Measurements from ENCODE around the gene PLA2G2D. TPM values are rescaled to one million over a fixed set of nuclear protein-coding genes. Genes with fewer than 3 reads are reported as not detected.

PLA2G2D gene
- total RNA-seq, 1 donor from 2014 or later = not detected

- H3K4me3 ChIP-seq (ENCODE audit: low read length in 3 of 3) = no peak overlapping the region
- H3K4me1 ChIP-seq (ENCODE audit: control insufficient read depth in 3 of 3, insufficient read depth in 3 of 3, low read length in 3 of 3) = no peaks in the 10 kb centered on the region
Measured at GRCh38 chr1:20080441-20081352, 38.6 kb downstream of the PLA2G2D start.

DNA sequence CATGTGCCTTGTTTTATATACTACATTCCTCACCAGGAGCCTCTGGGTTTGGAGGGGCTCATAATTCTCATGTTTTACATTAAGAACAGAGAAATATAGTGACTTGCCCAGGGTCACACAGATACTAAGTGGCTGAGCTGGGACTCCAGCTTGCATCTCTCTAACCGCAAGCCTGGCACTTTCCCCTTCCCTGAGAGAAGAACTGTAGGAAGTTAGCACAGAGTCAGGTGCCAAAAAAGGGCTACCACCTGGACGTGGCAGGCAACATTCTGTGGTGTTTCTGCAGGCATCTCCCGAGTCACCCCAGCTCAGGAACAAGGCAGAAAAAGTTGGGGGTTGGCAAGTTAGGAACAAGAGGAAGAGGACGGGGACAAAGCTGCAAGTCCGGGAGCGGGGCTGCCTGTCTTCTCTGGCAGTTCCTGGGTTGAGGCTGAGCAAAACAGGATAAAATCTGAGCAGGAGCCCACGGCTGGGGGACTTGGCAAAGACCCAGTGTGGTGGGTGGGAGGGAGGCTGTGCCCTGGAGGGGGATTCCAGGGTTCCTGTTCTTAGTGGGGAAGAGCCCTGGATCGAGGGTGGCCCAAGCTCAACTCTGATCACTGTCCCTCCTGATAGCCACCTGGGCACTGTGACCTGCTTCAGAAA is 39.6 kb downstream of the PLA2G2D start:
- Histone ChIP-seq H3K27me3 (ENCODE audit: control insufficient read depth in 3 of 3, insufficient read depth in 3 of 3, low read length in 3 of 3) (peaks cover 0 to 32% (median 30%) of the 10 kb centered on the region in 3 donors), H3K9ac (ENCODE audit: low read depth in 1 of 3, low read length in 3 of 3) (no peak overlapping the region), H3K4me1 (ENCODE audit: control insufficient read depth in 3 of 3, insufficient read depth in 3 of 3, low read length in 3 of 3) (no peaks in the 10 kb centered on the region), H3K9me3 (ENCODE audit: control insufficient read depth in 3 of 3, low read length in 3 of 3) (no peaks in the 10 kb centered on the region), H3K36me3 (ENCODE audit: control insufficient read depth in 3 of 3, insufficient read depth in 3 of 3, low read length in 3 of 3) (no peaks in the 10 kb centered on the region), H3K4me3 (ENCODE audit: low read length in 3 of 3) (no peak overlapping the region), H3K27ac (ENCODE audit: low read depth, low read length) (no peak overlapping the region)

More at GRCh38 chr1:20080441-20081352, 38.6 kb downstream of the PLA2G2D start:
- H3K36me3 ChIP-seq (ENCODE audit: control insufficient read depth in 3 of 3, insufficient read depth in 3 of 3, low read length in 3 of 3) = no peaks in the 10 kb centered on the region
- no peak overlapping the region for H3K9ac ChIP-seq (ENCODE audit: low read depth in 1 of 3, low read length in 3 of 3)
- H3K9me3 ChIP-seq (ENCODE audit: control insufficient read depth in 3 of 3, low read length in 3 of 3) = no peaks in the 10 kb centered on the region
- peaks cover 0 to 30% (median 26%) of the 10 kb centered on the region in 3 donors for H3K27me3 ChIP-seq (ENCODE audit: control insufficient read depth in 3 of 3, insufficient read depth in 3 of 3, low read length in 3 of 3)
- H3K27ac ChIP-seq (ENCODE audit: low read depth, low read length) = no peak overlapping the region

DNA sequence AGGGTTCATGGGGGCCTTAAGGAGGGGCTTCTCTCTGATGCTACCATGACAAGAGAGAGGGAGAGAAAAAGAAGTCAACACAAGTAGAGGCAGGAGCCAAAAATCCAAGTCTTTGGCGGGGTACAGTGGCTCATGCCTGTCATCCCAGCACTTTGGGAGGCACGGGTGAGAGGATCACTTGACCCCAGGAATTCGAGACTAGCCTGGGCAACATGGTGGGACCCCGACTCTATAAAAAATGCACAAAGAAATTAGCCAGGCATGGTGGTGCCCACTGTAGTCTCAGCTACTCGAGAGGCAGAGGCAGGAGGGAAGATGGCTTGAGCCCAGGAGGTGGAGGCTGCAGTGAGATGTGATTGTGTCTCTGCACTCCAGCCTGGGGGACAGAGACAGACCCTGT is 40.6 kb downstream of the PLA2G2D start:
- H3K27ac ChIP-seq (ENCODE audit: low read depth, low read length) = no peak overlapping the region
- no peak overlapping the region for H3K9ac ChIP-seq (ENCODE audit: low read depth in 1 of 3, low read length in 3 of 3)
- H3K36me3 ChIP-seq (ENCODE audit: control insufficient read depth in 3 of 3, insufficient read depth in 3 of 3, low read length in 3 of 3) = no peaks in the 10 kb centered on the region
- peaks cover 0 to 31% (median 30%) of the 10 kb centered on the region in 3 donors for H3K27me3 ChIP-seq (ENCODE audit: control insufficient read depth in 3 of 3, insufficient read depth in 3 of 3, low read length in 3 of 3)
- no peak overlapping the region for H3K4me3 ChIP-seq (ENCODE audit: low read length in 3 of 3)
- no peaks in the 10 kb centered on the region for H3K4me1 ChIP-seq (ENCODE audit: control insufficient read depth in 3 of 3, insufficient read depth in 3 of 3, low read length in 3 of 3)
- H3K9me3 ChIP-seq (ENCODE audit: control insufficient read depth in 3 of 3, low read length in 3 of 3) = no peaks in the 10 kb centered on the region

GRCh38 chr1:20078171-20078651 is 41.1 kb downstream of the PLA2G2D start:
- Histone ChIP-seq H3K27me3 (ENCODE audit: control insufficient read depth in 3 of 3, insufficient read depth in 3 of 3, low read length in 3 of 3) (peaks cover 0 to 31% (median 30%) of the 10 kb centered on the region in 3 donors), H3K4me3 (ENCODE audit: low read length in 3 of 3) (no peak overlapping the region), H3K27ac (ENCODE audit: low read depth, low read length) (no peak overlapping the region), H3K4me1 (ENCODE audit: control insufficient read depth in 3 of 3, insufficient read depth in 3 of 3, low read length in 3 of 3) (no peaks in the 10 kb centered on the region), H3K9me3 (ENCODE audit: control insufficient read depth in 3 of 3, low read length in 3 of 3) (no peaks in the 10 kb centered on the region), H3K36me3 (ENCODE audit: control insufficient read depth in 3 of 3, insufficient read depth in 3 of 3, low read length in 3 of 3) (no peaks in the 10 kb centered on the region), H3K9ac (ENCODE audit: low read depth in 1 of 3, low read length in 3 of 3) (no peak overlapping the region)

- Histone ChIP-seq H3K9me3 (ENCODE audit: control insufficient read depth in 3 of 3, low read length in 3 of 3) (no peaks in the 10 kb centered on the region), H3K27me3 (ENCODE audit: control insufficient read depth in 3 of 3, insufficient read depth in 3 of 3, low read length in 3 of 3) (peaks cover 0 to 30% (median 29%) of the 10 kb centered on the region in 3 donors), H3K4me3 (ENCODE audit: low read length in 3 of 3) (no peak overlapping the region), H3K9ac (ENCODE audit: low read depth in 1 of 3, low read length in 3 of 3) (no peak overlapping the region), H3K36me3 (ENCODE audit: control insufficient read depth in 3 of 3, insufficient read depth in 3 of 3, low read length in 3 of 3) (no peaks in the 10 kb centered on the region), H3K4me1 (ENCODE audit: control insufficient read depth in 3 of 3, insufficient read depth in 3 of 3, low read length in 3 of 3) (no peaks in the 10 kb centered on the region), H3K27ac (ENCODE audit: low read depth, low read length) (no peak overlapping the region)
Measured at GRCh38 chr1:20076710-20077461, 42.5 kb downstream of the PLA2G2D start.

DNA sequence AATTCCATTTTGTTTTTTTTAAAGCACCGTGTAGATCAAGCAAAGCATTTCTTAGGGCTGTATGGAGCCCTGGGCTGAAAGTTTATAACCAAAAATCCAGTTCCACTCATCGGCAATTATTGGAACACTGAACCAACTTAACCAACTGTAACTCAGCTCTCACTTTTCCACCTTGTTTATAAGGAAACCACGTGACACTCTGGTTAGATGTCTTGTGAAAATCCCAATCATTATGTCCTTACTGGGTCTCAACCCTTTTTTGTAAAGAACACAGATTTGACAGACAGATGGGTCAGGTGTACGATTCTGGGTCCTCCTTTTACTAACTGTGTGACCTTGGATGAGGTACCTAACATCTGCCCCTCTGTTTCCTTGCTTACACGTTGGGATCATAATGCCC is 43.1 kb downstream of the PLA2G2D start:
- H3K4me1 ChIP-seq (ENCODE audit: control insufficient read depth in 3 of 3, insufficient read depth in 3 of 3, low read length in 3 of 3) = no peaks in the 10 kb centered on the region
- H3K27me3 ChIP-seq (ENCODE audit: control insufficient read depth in 3 of 3, insufficient read depth in 3 of 3, low read length in 3 of 3) = peaks cover 0 to 29% (median 27%) of the 10 kb centered on the region in 3 donors
- no peak overlapping the region for H3K9ac ChIP-seq (ENCODE audit: low read depth in 1 of 3, low read length in 3 of 3)
- H3K9me3 ChIP-seq (ENCODE audit: control insufficient read depth in 3 of 3, low read length in 3 of 3) = no peaks in the 10 kb centered on the region
- no peak overlapping the region for H3K4me3 ChIP-seq (ENCODE audit: low read length in 3 of 3)
- no peak overlapping the region for H3K27ac ChIP-seq (ENCODE audit: low read depth, low read length)
- H3K36me3 ChIP-seq (ENCODE audit: control insufficient read depth in 3 of 3, insufficient read depth in 3 of 3, low read length in 3 of 3) = no peaks in the 10 kb centered on the region

- H3K4me1 ChIP-seq (ENCODE audit: control insufficient read depth in 3 of 3, insufficient read depth in 3 of 3, low read length in 3 of 3) = peaks cover 2 to 3% (median 3%) of the 10 kb centered on the region in 3 donors
Measured at GRCh38 chr1:20075345-20075744, 44.0 kb downstream of the PLA2G2D start.

GRCh38 chr1:20074725-20075171 is 44.6 kb downstream of the PLA2G2D start:
- no peaks in the 10 kb centered on the region for H3K9me3 ChIP-seq (ENCODE audit: control insufficient read depth in 3 of 3, low read length in 3 of 3)
- H3K9ac ChIP-seq (ENCODE audit: low read depth in 1 of 3, low read length in 3 of 3) = no peak overlapping the region
- H3K4me3 ChIP-seq (ENCODE audit: low read length in 3 of 3) = no peak overlapping the region
- H3K36me3 ChIP-seq (ENCODE audit: control insufficient read depth in 3 of 3, insufficient read depth in 3 of 3, low read length in 3 of 3) = no peaks in the 10 kb centered on the region
- no peak overlapping the region for H3K27ac ChIP-seq (ENCODE audit: low read depth, low read length)
- peaks cover 8 to 9% (median 9%) of the 10 kb centered on the region in 3 donors for H3K4me1 ChIP-seq (ENCODE audit: control insufficient read depth in 3 of 3, insufficient read depth in 3 of 3, low read length in 3 of 3)
- H3K27me3 ChIP-seq (ENCODE audit: control insufficient read depth in 3 of 3, insufficient read depth in 3 of 3, low read length in 3 of 3) = peaks cover 0 to 25% (median 19%) of the 10 kb centered on the region in 3 donors

More at GRCh38 chr1:20075345-20075744, 44.0 kb downstream of the PLA2G2D start:
- Histone ChIP-seq H3K9me3 (ENCODE audit: control insufficient read depth in 3 of 3, low read length in 3 of 3) (no peaks in the 10 kb centered on the region), H3K27ac (ENCODE audit: low read depth, low read length) (no peak overlapping the region), H3K27me3 (ENCODE audit: control insufficient read depth in 3 of 3, insufficient read depth in 3 of 3, low read length in 3 of 3) (peaks cover 0 to 29% (median 22%) of the 10 kb centered on the region in 3 donors), H3K4me3 (ENCODE audit: low read length in 3 of 3) (no peak overlapping the region), H3K9ac (ENCODE audit: low read depth in 1 of 3, low read length in 3 of 3) (no peak overlapping the region), H3K36me3 (ENCODE audit: control insufficient read depth in 3 of 3, insufficient read depth in 3 of 3, low read length in 3 of 3) (no peaks in the 10 kb centered on the region)

DNA sequence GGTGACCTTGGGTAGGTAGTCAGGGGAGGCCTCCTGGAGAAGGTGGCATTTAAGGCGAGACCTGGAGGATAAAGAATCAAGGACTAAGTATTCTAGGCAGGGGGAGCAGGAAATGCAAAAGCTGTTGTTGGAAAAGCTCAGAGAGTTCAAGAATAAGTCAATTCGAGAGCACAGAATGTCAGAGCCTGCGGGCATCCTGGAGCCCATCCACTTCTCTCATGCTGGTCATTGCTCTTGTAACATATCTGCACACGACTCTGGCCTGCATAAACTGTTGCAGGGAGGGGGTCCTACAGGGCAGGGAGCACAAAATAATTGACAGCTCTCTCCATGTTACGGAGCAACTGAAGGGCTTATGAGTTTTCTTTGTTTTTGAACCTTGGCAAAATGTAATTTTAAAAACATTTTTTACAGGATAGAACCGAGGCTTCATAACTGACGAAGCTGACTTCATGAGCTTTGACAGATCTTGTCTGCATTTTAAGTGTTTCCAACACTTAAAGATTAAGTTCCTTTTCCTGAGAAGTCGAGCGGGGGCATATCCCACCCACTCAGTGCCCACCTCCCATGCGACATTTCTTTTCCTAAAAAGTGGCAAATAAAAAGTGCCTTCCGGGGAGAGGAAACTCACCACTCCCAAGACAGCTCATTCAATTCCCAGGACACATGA is 45.1 kb downstream of the PLA2G2D start:
- H3K27me3 ChIP-seq (ENCODE audit: control insufficient read depth in 3 of 3, insufficient read depth in 3 of 3, low read length in 3 of 3) = peaks cover 0 to 23% (median 15%) of the 10 kb centered on the region in 3 donors
- H3K4me1 ChIP-seq (ENCODE audit: control insufficient read depth in 3 of 3, insufficient read depth in 3 of 3, low read length in 3 of 3) = peaks cover 10 to 14% (median 13%) of the 10 kb centered on the region in 3 donors
- H3K9ac ChIP-seq (ENCODE audit: low read depth in 1 of 3, low read length in 3 of 3) = no peak overlapping the region
- H3K9me3 ChIP-seq (ENCODE audit: control insufficient read depth in 3 of 3, low read length in 3 of 3) = no peaks in the 10 kb centered on the region
- no peaks in the 10 kb centered on the region for H3K36me3 ChIP-seq (ENCODE audit: control insufficient read depth in 3 of 3, insufficient read depth in 3 of 3, low read length in 3 of 3)
- no peak overlapping the region for H3K27ac ChIP-seq (ENCODE audit: low read depth, low read length)
- no peak overlapping the region for H3K4me3 ChIP-seq (ENCODE audit: low read length in 3 of 3)

All from skeletal muscle tissue (tissue), 4 donors.